Thyroid gland (tissue), 4 donors: Measurements from ENCODE around the gene VPS11. TPM values are rescaled to one million over a fixed set of nuclear protein-coding genes. Genes with fewer than 3 reads are reported as not detected.

ENCODE experiments used
- DNase-seq, 2 donors: peaks; one replicate each; pipeline ENCODE4 v3.0.0-alpha.2; 2019
- H3K27ac ChIP-seq, 3 donors: fragments of 200-600 bp; sonication (generic); 1 replicate in 2 of 3; 2 replicates in 1 of 3; pipeline ENCODE4 v1.5.1; 2016 to 2019; ENCODE audit warnings: mild to moderate bottlenecking in 1 of 3, moderate library complexity in 1 of 3
- H3K27me3 ChIP-seq: fragments of 200-600 bp; sonication (generic); one replicate; pipeline ENCODE4 v1.5.1; 2019
- H3K36me3 ChIP-seq, 2 donors: fragments of 200-600 bp; sonication (generic); one replicate each; pipeline ENCODE4 v1.5.1; 2016 to 2019
- H3K4me1 ChIP-seq, 2 donors: fragments of 200-600 bp; sonication (generic); one replicate each; pipeline ENCODE4 v1.5.1; 2017 to 2019
- H3K4me3 ChIP-seq, 3 donors: fragments of 200-600 bp; sonication (generic); replicated peaks in 1 of 3; 1 replicate in 2 of 3; 2 replicates in 1 of 3; pipeline ENCODE4 v1.5.1; 2016; ENCODE audit warnings: mild to moderate bottlenecking in 1 of 3
- H3K9me3 ChIP-seq: fragments of 200-600 bp; sonication (generic); one replicate; pipeline ENCODE4 v1.5.1; 2017
- CTCF ChIP-seq, 6 experiments: fragments of 200-600 bp in 3 of 6; fragments of 450-650 bp in 3 of 6; sonication (generic) in 3 of 6; IDR thresholded peaks; one replicate each; pipeline ENCODE4 v1.5.1; 2016 to 2019; ENCODE audit warnings: antibody characterized with exemption in 6 of 6, mild to moderate bottlenecking in 2 of 6, inconsistent platforms in 1 of 6, moderate library complexity in 1 of 6
- POLR2A ChIP-seq, 2 donors: fragments of 450-650 bp; IDR thresholded peaks; one replicate each; pipeline ENCODE4 v1.6.1; 2017; ENCODE audit warnings: antibody characterized with exemption in 2 of 2, mild to moderate bottlenecking in 2 of 2, moderate library complexity in 1 of 2
- WGBS, 2 donors: methylation state at CpG; one replicate each; pipeline ENCODE4 v1.1.5; 2017; 5-methylcytosine and 5-hydroxymethylcytosine counted together
- intact Hi-C: fragments of 100-400 bp; cut with DNase I; formaldehyde crosslinking; loops from one replicate; pipeline ENCODE4 v1.15.1; 2023
- total RNA-seq, 4 donors: library from RNA; depleted of rRNA; stranded (reverse); fragments of >200 nt; gene quantifications; one replicate each; pipeline ENCODE4 v1.2.3, GENCODE V29; 2016

The VPS11 gene
- total RNA-seq, 4 donors from 2014 or later, result 40.3 to 64.4 (median 47.4) TPM

DNA sequence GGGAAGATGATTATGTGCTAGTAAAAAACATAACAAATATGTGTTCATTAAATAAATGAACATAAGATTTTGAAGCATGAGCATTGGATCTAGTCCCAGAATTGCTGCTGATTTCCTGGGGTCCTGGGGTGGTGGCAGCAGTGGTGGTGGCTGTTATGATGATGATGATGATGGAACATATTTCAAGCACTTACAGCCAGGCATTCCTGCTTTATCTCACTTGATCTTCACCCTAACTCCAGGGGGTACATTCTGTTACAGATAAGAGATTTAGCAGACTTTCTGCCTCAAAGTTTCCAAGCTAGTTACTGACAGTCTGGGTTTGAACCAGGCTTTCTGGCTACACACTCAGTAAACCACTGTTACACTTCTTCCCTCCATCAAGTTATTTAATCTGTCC lies 43.9 kb upstream of the VPS11 start:
- H3K4me3 ChIP-seq, result no peak overlapping the region
- no peak overlapping the region for H3K27ac ChIP-seq
- H3K36me3 ChIP-seq, result peaks cover 18 to 33% of the 10 kb centered on the region in 2 donors
- no peaks in the 10 kb centered on the region for H3K9me3 ChIP-seq
- intact Hi-C loops, result no loop called here
- no peak for DNase-seq
- no peaks in the 10 kb centered on the region for H3K27me3 ChIP-seq
- TF ChIP-seq POLR2A (IDR thresholded peaks at IDR 0.05), result no peak
- no peak for TF ChIP-seq CTCF (IDR thresholded peaks at IDR 0.05)
- peaks cover 11 to 21% of the 10 kb centered on the region in 2 donors for H3K4me1 ChIP-seq

- H3K27ac ChIP-seq, result peak overlapping the region in 1 of 3 donors; percentile 13
- TF ChIP-seq POLR2A (IDR thresholded peaks at IDR 0.05) (no peak), CTCF (IDR thresholded peaks at IDR 0.05) (no peak)
- peaks cover 18 to 33% of the 10 kb centered on the region in 2 donors for H3K36me3 ChIP-seq
- H3K9me3 ChIP-seq, result no peaks in the 10 kb centered on the region
- H3K27me3 ChIP-seq, result no peaks in the 10 kb centered on the region
- intact Hi-C loops, result no loop called here
- DNase-seq, result no peak
- peaks cover 7 to 22% of the 10 kb centered on the region in 2 donors for H3K4me1 ChIP-seq
- no peak overlapping the region for H3K4me3 ChIP-seq
- WGBS, 2 donors, result 74 to 86% methylated on average over 14 to 15 of the region's 15 CpGs
These were observed 43.1 kb upstream of the VPS11 start for GRCh38 chr11:119024430-119025098.

- intact Hi-C loops, result no loop called here
- peaks cover 18 to 33% of the 10 kb centered on the region in 2 donors for H3K36me3 ChIP-seq
These were observed 42.5 kb upstream of the VPS11 start for GRCh38 chr11:119025099-119025473.

DNA sequence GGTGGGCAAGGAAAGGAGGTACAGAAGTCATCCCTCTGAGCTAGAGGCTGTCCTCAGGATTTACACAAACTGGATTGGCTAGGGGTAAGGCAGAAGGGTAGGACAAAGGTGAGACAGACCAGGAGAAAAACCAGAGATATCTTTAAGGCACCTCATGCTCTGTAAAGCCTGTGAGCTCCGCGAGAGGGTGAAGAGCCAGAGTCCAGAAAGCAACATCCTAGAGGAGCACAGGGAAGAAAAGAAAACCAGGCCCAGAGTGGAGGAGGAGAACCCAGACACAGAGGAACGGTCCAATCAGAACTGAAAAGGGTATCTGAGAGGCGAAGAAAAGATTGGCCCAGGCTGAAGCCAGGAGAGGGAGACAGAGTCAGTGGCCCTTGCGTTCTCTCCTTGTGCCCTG lies 42.1 kb upstream of the VPS11 start:
- intact Hi-C loops, result no loop called here
- peaks cover 18 to 33% of the 10 kb centered on the region in 2 donors for H3K36me3 ChIP-seq
- H3K4me1 ChIP-seq, result peaks cover 6 to 18% of the 10 kb centered on the region in 2 donors
- TF ChIP-seq POLR2A (IDR thresholded peaks at IDR 0.05) (no peak), CTCF (IDR thresholded peaks at IDR 0.05) (no peak)
- H3K4me3 ChIP-seq, result no peak overlapping the region
- H3K9me3 ChIP-seq, result no peaks in the 10 kb centered on the region
- DNase-seq, result no peak
- no peak overlapping the region for H3K27ac ChIP-seq
- WGBS, 2 donors, result 88 to 90% methylated on average over 5 of the region's 5 CpGs
- no peaks in the 10 kb centered on the region for H3K27me3 ChIP-seq

More at GRCh38 chr11:119025099-119025473, 42.5 kb upstream of the VPS11 start:
- no peaks in the 10 kb centered on the region for H3K9me3 ChIP-seq
- DNase-seq, result no peak
- TF ChIP-seq POLR2A (IDR thresholded peaks at IDR 0.05), result no peak
- no peak for TF ChIP-seq CTCF (IDR thresholded peaks at IDR 0.05)
- peak overlapping the region in 1 of 3 donors; percentile 13 for H3K27ac ChIP-seq
- H3K4me1 ChIP-seq, result peaks cover 7 to 22% of the 10 kb centered on the region in 2 donors
- 80 to 83% methylated on average over 5 of the region's 5 CpGs for WGBS, 2 donors
- no peak overlapping the region for H3K4me3 ChIP-seq
- H3K27me3 ChIP-seq, result no peaks in the 10 kb centered on the region

GRCh38 chr11:119025978-119026766 lies 41.4 kb upstream of the VPS11 start:
- H3K4me1 ChIP-seq, result peaks cover 6 to 18% of the 10 kb centered on the region in 2 donors
- peaks cover 18 to 31% of the 10 kb centered on the region in 2 donors for H3K36me3 ChIP-seq
- no peak overlapping the region for H3K4me3 ChIP-seq
- intact Hi-C loops, result no loop called here
- WGBS, 2 donors, result 91 to 94% methylated on average over 13 of the region's 16 CpGs
- H3K9me3 ChIP-seq, result no peaks in the 10 kb centered on the region
- no peaks in the 10 kb centered on the region for H3K27me3 ChIP-seq
- H3K27ac ChIP-seq, result no peak overlapping the region
- DNase-seq, result no peak
- TF ChIP-seq CTCF (IDR thresholded peaks at IDR 0.05), result no peak
- TF ChIP-seq POLR2A (IDR thresholded peaks at IDR 0.05), result no peak
